ENCODE data around the gene ABHD8.

GRCh38 chr19:17294051-17294891 is 9.0 kb downstream of the ABHD8 start:
- no peak for TF ChIP-seq CTCF (IDR thresholded peaks at IDR 0.05; ENCODE audit: low read depth, low read length, poor library complexity, severe bottlenecking)
- TF ChIP-seq EZH2phosphoT487 (IDR thresholded peaks at IDR 0.05; ENCODE audit: borderline replicate concordance, low read length) = no peak
